Heart left ventricle (tissue), 13 donors: ENCODE measurements around the gene C2CD2.

ENCODE experiments used
- POLR2A ChIP-seq, 2 donors: fragments of 450-650 bp; IDR thresholded peaks; one replicate each; pipeline ENCODE4 v1.6.1; 2017; ENCODE audit warnings: antibody characterized with exemption in 2 of 2, mild to moderate bottlenecking in 2 of 2, moderate library complexity in 2 of 2
- TF ChIP-seq, protein P1 (sequence below), 12 donors: fragments of 200-600 bp; sonication (generic) in 4 of 12; IDR thresholded peaks; one replicate each; pipeline versions ENCODE4 v1.5.0 to v1.8.0; 2018 to 2022; ENCODE audit warnings: antibody characterized with exemption in 12 of 12, mild to moderate bottlenecking in 5 of 12
- donor health status: ischemic (EF 13 %, LVEDD 7.1; RV severe dilation, severe dysfunction).
- donor health status: DM: no; HTN: yes; CAD: no.
- donor health status: DM: no; HTN: no; CAD: no.
- donor health status: ischemic (EF 25% LVEDD 6.9; RV normal size, moderate dysfunction).
- donor health status: ischemic (EF 25% LVEDD 5.7; RV mildly dilated, moderate dysfunction).
- donor health status: ischemic (EF 35%, LVEDD 5.7; RV mildly dilated, moderate dysfunction).
- donor health status: nonischemic (EF 11% LVEDD 7.7; RV severe dilation, severe dysfunction).
- donor health status: DM: yes; HTN: yes; CAD: no.
- donor health status: PGD.
- donor health status: ischemic (EF 29% LVEDD 5.4; RV normal size, mild dysfunction).
- donor health status: nonischemic (EF 23%, LVEDD 6.1; RV moderate dilation, normal function).

DNA sequence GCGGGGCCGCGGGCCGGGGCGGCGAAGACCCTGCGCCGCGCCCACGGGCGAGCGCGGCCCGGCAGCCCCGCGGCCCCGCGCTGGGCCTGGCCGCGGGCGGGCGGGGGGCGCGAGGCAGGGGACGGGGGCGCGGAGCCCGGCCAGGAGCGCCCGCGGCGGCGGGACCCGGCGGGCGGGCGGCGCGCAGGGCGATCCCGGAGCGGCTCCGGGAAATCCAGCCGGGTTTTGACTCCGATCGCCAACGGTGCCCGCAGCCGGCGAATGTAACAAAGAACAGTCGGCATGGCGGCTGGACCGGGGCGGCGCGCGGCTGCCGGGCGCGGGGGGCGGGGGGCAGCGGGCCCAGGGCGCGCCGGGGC is 75.0 kb downstream of the C2CD2 start:
- TF ChIP-seq, protein P1, sequence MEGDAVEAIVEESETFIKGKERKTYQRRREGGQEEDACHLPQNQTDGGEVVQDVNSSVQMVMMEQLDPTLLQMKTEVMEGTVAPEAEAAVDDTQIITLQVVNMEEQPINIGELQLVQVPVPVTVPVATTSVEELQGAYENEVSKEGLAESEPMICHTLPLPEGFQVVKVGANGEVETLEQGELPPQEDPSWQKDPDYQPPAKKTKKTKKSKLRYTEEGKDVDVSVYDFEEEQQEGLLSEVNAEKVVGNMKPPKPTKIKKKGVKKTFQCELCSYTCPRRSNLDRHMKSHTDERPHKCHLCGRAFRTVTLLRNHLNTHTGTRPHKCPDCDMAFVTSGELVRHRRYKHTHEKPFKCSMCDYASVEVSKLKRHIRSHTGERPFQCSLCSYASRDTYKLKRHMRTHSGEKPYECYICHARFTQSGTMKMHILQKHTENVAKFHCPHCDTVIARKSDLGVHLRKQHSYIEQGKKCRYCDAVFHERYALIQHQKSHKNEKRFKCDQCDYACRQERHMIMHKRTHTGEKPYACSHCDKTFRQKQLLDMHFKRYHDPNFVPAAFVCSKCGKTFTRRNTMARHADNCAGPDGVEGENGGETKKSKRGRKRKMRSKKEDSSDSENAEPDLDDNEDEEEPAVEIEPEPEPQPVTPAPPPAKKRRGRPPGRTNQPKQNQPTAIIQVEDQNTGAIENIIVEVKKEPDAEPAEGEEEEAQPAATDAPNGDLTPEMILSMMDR (IDR thresholded peaks at IDR 0.05), result no peak
- no peak for TF ChIP-seq POLR2A (IDR thresholded peaks at IDR 0.05)
